Measurements from ENCODE around the gene TARS3.
"Not testable (repeated sequence)": the region's sequence is repeated elsewhere in the genome, so short reads cannot be mapped to it uniquely, and the experiment has no call there.

The TARS3 gene

DNA sequence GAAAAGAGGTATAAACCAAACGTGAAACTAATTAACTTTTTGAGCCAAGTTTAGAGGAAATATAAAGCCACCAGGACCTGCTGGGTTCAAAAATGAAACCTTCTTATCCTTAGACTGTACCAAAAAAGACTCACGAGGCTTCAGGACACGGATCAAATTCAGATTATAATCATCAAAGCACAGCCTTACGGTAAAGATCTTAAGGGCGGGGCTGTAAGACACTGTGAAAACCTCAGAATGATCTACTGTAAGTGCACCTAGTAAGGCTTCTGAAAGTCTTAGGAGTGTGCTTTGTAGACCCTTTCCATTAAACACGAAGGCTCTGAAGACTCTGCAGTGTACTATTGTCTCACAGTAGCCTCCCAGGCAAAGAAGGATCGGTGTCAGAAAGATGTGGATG is 26.8 kb downstream of the TARS3 start:
- FAIRE-seq = no peak

DNA sequence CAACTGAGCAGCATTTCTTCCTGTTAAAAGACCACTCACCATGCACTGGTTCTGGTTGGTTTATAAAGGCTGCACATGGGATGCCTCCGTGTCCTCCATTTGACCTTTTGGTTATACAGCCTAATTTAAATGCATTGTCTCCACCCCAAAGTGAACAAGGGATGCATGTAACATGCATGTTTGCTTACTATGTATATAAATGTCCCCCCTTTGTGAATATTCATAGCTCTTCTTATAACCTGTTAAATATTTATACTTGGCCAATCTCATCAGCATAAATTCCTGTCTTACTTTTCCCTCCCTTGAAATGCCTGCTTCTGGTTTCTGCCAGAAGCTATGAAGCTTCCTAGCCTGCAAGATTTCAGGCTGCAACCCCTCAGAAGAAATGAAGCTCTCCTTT is 27.4 kb downstream of the TARS3 start:
- no peak for FAIRE-seq

DNA sequence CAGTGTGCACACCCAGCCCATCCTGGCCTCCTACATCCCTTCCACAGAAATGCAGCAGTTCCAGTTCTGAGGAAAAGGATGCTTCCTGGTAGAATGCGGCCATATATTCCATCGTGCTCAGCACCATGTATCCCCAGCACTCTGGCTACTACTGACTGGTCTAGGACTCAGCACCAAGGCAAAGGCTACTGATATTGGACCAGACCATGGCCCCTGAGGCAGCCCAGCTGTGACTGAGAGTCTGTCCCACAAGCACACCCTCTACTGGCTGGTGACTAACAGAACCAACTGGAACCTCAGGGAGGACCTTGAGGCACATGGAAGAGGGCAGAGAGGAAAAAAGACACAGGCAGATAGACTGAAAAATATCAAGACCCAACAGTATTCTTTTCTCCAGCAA is 30.0 kb downstream of the TARS3 start:
- no peak for FAIRE-seq

DNA sequence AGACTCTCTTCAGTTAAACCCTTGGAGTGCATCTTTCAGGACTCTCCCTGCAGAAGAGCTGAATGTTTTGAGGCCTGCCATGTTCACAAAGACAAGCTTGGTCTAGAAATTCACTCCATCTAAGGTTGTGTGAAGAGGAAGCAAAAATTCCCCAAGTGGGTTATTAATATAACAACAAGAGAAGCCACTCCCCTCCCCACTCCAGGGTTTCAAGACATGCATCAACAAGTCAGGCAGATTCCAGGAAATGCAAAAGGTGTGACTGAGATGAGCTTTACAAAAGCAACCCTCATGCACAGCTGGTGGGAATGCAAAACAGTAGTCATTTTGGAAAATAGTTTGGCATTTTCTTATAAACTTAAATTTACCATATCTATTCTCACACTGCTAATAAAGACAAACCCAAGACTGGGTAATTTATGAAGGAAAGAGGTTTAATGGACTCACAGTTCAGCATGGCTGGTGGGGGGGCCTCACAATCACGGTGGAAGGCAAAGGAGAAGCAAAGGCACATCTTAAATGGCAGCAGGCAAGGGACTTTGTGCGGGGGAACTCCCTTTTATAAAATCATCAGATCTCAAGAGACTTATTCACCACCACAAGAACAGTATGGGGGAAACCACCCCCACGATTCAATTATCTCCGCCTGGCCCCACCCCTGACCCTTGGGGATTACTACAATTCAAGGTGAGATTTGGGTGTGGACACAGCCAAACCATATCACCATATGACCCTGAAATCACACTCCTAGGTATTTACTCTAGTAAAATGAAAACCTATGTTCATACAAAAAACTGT is 31.3 kb downstream of the TARS3 start:
- FAIRE-seq = no peak

- FAIRE-seq = no peak
Observed at GRCh38 chr15:101689901-101690300, 34.4 kb downstream of the TARS3 start.

- FAIRE-seq = no peak
Observed at GRCh38 chr15:101686718-101687117, 37.6 kb downstream of the TARS3 start.

GRCh38 chr15:101684877-101685276 is 39.4 kb downstream of the TARS3 start:
- no peak for FAIRE-seq

GRCh38 chr15:101684384-101684783 is 39.9 kb downstream of the TARS3 start:
- FAIRE-seq = no peak

GRCh38 chr15:101679806-101680205 is 44.5 kb downstream of the TARS3 start:
- FAIRE-seq = no peak

- no peak for FAIRE-seq
Observed at GRCh38 chr15:101676921-101677329, 47.3 kb downstream of the TARS3 start.

DNA sequence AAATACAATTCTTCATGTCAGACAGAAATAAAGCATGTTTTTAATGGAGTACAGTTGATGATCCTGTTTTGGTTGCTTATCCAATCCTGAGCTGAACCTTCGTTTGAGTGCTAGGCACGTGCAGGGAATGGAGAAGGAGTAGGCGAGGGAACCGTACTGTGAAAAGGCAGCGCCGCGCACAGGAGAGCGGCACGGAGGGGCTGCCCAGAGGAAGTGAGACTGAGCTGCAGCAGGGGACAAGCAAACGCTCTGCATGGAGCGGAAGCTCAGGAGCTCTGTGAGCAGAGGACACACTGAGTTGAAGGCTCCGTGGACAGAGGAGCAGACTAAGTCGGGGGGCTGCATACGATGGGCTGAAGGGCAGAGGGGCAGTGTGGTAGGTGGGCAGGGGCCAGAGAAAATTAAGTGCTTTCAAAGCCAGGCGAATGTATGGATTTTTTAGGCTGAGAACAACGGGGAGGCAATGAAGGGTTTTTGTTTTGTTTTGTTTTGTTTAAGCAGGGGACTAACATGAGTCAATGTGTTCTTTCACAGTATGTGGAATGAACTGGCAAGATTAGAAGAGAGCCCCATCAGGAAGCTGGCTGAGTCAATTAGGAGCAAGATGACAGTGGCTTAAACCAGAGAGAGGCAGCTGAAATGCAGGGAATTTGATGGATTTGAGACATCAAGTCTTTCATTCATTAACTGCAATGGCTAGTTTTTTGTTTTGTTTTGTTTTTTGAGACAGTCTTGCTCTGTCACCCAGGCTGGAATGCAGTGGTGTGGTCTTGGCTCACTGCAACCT is 48.3 kb downstream of the TARS3 start:
- no peak for FAIRE-seq

DNA sequence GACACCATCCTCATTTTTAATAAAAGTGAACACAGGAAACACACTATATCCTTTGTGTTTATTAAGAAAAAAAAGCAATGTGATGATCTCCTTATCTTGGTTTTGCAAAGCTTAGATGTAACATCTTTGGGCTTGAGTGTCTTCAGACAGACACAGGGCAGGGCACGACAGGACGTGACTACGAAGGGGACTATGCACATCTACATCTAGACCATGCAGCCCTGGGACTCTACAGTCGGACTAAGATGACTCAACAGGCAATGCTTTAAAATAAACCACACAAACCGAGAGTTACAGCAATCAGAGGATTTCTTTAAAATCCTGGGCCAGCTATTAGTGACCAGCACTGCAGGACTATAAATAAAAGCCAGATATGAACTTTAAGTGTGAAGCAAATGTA is 49.3 kb downstream of the TARS3 start:
- no peak for FAIRE-seq

DNA sequence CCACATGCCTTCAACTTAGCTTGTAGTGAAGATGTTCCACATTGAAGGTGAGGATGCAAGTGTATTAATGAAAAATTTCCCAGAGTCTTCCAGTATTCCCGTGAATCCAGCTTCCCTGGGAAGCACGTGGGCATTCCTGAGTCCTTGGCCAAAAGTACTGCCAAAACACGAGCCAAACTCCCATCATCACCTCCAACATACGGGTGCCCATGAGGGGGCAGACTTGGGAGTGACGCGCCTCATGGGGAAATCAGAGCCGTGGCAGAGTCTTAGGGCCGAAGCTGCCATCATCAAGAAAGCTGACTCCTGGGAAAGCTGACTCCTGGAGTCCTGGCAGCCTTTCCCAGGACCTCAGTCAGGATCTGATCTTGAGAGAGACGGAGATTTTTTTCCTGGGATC is 52.0 kb downstream of the TARS3 start:
- FAIRE-seq = no peak

GRCh38 chr15:101669744-101670143 is 54.5 kb downstream of the TARS3 start:
- FAIRE-seq = no peak

DNA sequence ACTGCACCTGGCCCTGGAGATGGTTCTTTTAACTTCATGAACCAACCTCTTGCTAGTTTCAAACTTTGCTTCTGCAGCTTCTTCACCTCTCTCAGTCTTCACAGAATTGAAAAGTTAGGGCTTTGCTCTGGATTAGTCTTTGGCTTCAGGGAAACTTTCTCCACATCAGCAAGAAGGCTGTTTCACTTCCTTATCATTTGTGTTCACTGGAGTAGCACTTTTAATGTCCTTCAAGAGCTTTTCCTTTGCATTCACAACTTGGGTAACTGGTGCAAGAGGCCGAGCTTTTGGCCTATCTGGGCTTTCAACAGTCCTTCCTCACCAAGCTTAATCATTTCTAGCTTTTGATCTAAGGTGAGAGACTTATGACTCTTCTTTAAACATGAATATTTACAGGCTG is 56.4 kb downstream of the TARS3 start:
- FAIRE-seq = no peak

DNA sequence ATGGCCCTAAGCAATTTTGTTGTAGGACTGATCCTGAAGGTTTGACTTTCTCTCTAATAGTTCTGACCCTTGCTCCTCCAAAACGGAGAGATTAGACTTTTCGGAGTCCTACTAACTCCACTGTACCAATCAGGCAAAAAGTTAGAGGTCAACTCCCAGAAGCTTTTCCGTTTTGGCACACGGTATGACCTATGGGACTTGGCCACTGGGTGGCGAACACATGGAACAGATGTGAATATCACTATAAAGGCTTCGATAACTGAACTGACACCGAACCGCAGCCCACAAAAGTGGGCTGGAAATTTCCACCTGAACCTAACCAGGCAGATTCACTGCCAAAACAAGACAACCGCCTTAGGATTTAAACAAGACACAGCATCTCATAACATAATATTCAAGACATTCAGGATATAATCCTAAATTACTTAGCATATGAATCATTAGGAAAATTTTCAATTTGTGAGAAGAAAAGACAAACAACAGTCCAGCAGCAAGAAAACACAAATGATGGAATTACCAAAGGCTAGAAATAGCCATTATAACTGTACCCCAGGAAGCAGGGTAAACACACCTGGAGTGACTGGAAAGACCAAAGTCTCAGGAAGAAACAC is 59.9 kb downstream of the TARS3 start:
- FAIRE-seq = no peak

DNA sequence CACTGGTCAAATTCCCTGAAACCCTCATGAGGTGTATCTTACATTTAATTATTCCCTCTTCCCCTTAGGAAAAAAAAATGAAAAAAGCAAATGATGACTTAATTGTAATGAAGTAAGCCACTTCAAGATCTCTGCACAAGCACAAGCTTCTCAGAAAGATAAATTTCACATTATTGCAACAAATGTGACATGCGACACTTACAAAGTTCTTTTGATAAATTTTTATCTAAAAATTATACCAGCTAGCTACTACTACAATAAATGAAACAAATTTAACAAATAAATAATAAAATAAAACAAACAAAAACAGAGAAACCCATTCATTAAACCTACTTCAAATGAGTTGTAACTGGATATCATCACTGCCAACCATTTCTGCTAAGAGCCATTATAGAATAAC is 62.1 kb downstream of the TARS3 start:
- FAIRE-seq = no peak

- FAIRE-seq = no peak
Observed at GRCh38 chr15:101660005-101660404, 64.3 kb downstream of the TARS3 start.

DNA sequence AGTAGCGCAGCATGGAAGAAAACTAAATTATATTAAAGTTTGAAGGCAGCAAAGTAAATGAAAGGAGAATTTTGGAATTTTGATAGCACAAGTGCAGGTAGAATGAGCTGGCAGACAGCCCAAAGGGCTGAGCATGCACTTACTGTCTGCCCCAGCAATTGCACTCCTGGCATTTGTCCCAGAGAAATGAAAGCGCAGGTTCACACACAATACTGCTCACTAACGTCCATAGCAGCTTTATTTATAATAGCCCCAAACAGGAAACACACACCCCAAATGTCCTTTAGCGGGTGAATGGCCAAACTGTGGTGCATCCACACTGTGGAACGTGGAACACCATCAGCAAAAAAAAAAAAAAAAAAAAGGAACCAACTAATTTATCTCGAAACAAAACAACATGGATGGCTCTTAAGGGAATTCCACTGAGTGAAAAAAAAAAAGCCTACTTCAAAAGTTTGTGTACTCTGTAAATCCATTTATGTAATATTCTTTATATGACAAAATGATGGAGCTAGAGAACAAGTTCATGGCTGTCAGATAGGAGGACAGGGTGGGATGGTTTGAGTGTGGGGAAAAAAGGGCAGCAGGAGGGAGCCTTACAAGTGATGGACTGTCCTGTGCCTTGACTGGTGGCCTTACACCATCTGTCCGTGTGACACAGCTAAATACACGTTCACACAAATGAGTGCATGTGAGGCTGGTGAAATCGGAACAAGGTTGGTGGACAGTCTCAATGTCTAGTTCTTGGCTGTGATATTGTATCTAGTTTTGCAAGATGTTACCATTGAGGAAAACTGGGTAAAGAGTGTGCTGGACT is 66.1 kb downstream of the TARS3 start:
- no peak for FAIRE-seq

GRCh38 chr15:101657171-101657570 is 67.1 kb downstream of the TARS3 start:
- no peak for FAIRE-seq

DNA sequence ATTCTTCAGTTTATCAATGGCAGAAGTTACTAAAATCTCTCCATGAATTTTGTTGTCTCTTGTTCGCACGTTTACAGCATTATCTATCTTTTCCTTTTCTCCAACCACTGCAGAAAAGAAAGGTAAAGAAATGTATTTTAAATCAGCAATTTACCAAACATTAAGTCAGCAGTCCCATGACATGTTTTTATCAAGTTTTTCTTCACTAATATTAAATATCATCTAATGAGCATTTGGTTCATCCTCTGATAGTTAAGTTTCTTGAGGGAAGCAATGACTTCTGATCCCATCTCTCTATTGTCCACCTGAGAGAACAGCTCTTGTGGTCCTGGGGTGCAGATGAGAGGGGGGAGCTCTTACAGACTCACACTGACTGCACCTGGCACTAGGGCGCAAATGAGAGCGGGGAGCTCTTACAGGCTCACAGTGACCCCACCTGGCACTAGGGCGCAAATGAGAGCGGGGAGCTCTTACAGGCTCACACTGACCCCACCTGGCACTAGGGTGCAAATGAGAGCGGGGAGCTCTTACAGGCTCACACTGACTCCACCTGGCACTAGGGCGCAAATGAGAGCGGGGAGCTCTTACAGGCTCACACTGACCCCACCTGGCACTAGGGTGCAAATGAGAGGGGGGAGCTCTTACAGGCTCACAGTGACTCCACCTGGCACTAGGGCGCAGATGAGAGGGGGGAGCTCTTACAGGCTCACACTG is 69.5 kb downstream of the TARS3 start:
- FAIRE-seq = not testable (repeated sequence)

- no peak for FAIRE-seq
Observed at GRCh38 chr15:101654171-101654570, 70.1 kb downstream of the TARS3 start.

All from G401.6 (cell line).